ENCODE measurements around the gene TMEM175.

TMEM175 gene

GRCh38 chr4:999882-1000425 lies 67.7 kb downstream of the TMEM175 start:
- Mint-ChIP-seq H3K4me1 (peaks cover 5% of the 10 kb centered on the region), H3K36me3 (ENCODE audit: low read depth) (no peaks in the 10 kb centered on the region), H3K4me3 (no peak overlapping the region)

GRCh38 chr4:1000686-1001260 lies 68.5 kb downstream of the TMEM175 start:
- TF ChIP-seq CTCF (IDR thresholded peaks at IDR 0.05; ENCODE audit: unreplicated experiment in 3 of 3): no peak
- peaks cover 5% of the 10 kb centered on the region for H3K4me1 Mint-ChIP-seq
- peaks cover 74% of the 10 kb centered on the region for H3K27me3 Mint-ChIP-seq (ENCODE audit: low read depth)
- no peaks in the 10 kb centered on the region for H3K9me3 Mint-ChIP-seq
- no peaks in the 10 kb centered on the region for H3K36me3 Mint-ChIP-seq (ENCODE audit: low read depth)
- H3K27ac Mint-ChIP-seq: no peak overlapping the region
- H3K4me3 Mint-ChIP-seq: no peak overlapping the region

More at GRCh38 chr4:999882-1000425, 67.7 kb downstream of the TMEM175 start:
- Mint-ChIP-seq H3K27me3 (ENCODE audit: low read depth) (peaks cover 75% of the 10 kb centered on the region), H3K27ac (no peak overlapping the region), H3K9me3 (no peaks in the 10 kb centered on the region)
- no peak for TF ChIP-seq CTCF (IDR thresholded peaks at IDR 0.05; ENCODE audit: unreplicated experiment in 3 of 3)

GRCh38 chr4:1001561-1002130 lies 69.4 kb downstream of the TMEM175 start:
- H3K27ac Mint-ChIP-seq: no peak overlapping the region

GRCh38 chr4:1002131-1002630 lies 69.9 kb downstream of the TMEM175 start:
- Mint-ChIP-seq H3K4me3 (no peak overlapping the region), H3K9me3 (peaks cover 4% of the 10 kb centered on the region), H3K27ac (no peak overlapping the region), H3K27me3 (ENCODE audit: low read depth) (peaks cover 79% of the 10 kb centered on the region), H3K36me3 (ENCODE audit: low read depth) (no peaks in the 10 kb centered on the region), H3K4me1 (peaks cover 5% of the 10 kb centered on the region)
- TF ChIP-seq CTCF (IDR thresholded peaks at IDR 0.05; ENCODE audit: unreplicated experiment in 3 of 3): no peak

More at GRCh38 chr4:1001561-1002130, 69.4 kb downstream of the TMEM175 start:
- Mint-ChIP-seq H3K4me1 (peaks cover 5% of the 10 kb centered on the region), H3K9me3 (no peaks in the 10 kb centered on the region), H3K4me3 (no peak overlapping the region), H3K27me3 (ENCODE audit: low read depth) (peaks cover 79% of the 10 kb centered on the region), H3K36me3 (ENCODE audit: low read depth) (no peaks in the 10 kb centered on the region)
- TF ChIP-seq CTCF (IDR thresholded peaks at IDR 0.05; ENCODE audit: unreplicated experiment in 3 of 3): no peak

GRCh38 chr4:1002631-1003251 lies 70.5 kb downstream of the TMEM175 start:
- Mint-ChIP-seq H3K27ac (no peak overlapping the region), H3K27me3 (ENCODE audit: low read depth) (peaks cover 83% of the 10 kb centered on the region), H3K9me3 (peaks cover 6% of the 10 kb centered on the region), H3K36me3 (ENCODE audit: low read depth) (no peaks in the 10 kb centered on the region), H3K4me1 (peaks cover 5% of the 10 kb centered on the region), H3K4me3 (no peak overlapping the region)
- no peak for TF ChIP-seq CTCF (IDR thresholded peaks at IDR 0.05; ENCODE audit: unreplicated experiment in 3 of 3)
